ENCODE results near the gene ACTMAP.
"Not testable (repeated sequence)": the region's sequence is repeated elsewhere in the genome, so short reads cannot be mapped to it uniquely, and the experiment has no call there.

The ACTMAP gene

DNA sequence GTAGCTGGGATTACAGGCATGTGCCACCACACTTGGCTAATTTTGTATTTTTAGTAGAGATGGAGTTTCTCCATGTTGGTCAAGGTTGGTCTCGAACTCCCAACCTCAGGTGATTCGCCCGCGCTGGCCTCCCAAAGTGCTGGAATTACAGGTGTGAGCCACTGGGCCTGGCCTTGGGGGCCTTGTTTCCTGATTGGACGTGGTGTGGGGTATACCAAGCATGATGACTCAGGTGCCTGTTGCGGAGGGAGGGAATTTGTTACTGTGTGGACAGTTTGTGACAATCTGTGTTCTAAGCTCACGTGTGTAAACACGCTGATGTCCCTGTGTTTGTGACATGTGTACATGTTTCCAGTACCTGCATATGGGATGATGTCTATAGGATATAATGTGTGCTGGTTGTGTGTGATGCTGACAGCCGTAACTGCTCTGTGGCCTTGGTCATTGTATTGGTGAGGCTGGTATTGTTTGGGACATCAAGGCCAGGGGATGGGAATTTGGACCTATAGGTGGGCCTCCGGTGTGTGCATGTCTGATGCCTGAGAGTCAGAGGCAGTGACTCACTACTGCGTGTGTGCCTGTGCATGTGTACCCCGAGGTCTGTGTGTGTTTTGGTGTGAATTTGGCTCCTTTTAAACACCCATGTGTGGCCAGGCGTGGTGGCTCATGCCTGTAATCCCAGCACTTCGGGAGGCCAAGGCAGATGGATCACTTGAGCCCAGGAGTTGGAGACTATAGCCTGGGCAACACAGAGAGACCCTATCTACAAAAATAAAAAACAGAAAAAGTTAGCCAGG lies 47.1 kb upstream of the ACTMAP start:
- TF ChIP-seq, protein P1, sequence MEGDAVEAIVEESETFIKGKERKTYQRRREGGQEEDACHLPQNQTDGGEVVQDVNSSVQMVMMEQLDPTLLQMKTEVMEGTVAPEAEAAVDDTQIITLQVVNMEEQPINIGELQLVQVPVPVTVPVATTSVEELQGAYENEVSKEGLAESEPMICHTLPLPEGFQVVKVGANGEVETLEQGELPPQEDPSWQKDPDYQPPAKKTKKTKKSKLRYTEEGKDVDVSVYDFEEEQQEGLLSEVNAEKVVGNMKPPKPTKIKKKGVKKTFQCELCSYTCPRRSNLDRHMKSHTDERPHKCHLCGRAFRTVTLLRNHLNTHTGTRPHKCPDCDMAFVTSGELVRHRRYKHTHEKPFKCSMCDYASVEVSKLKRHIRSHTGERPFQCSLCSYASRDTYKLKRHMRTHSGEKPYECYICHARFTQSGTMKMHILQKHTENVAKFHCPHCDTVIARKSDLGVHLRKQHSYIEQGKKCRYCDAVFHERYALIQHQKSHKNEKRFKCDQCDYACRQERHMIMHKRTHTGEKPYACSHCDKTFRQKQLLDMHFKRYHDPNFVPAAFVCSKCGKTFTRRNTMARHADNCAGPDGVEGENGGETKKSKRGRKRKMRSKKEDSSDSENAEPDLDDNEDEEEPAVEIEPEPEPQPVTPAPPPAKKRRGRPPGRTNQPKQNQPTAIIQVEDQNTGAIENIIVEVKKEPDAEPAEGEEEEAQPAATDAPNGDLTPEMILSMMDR (IDR thresholded peaks at IDR 0.05; ENCODE audit: low read depth, low read length) = no peak
- H3K36me3 ChIP-seq = peaks cover 10% of the 10 kb centered on the region
- DNase-seq = no peak
- no peak overlapping the region; the same call in 1 of the 2 replicates for H3K4me3 ChIP-seq (ENCODE audit: low read depth, low read length)
- H3K27me3 ChIP-seq = no peaks in the 10 kb centered on the region
- H3K9me3 ChIP-seq = no peaks in the 10 kb centered on the region
- H3K4me1 ChIP-seq = peaks cover under 1% of the 10 kb centered on the region; the same call in 1 of the 2 replicates

GRCh38 chr19:40791996-40792395 lies 41.7 kb upstream of the ACTMAP start:
- no peaks in the 10 kb centered on the region for H3K27me3 ChIP-seq
- H3K4me1 ChIP-seq = no peaks in the 10 kb centered on the region
- no peaks in the 10 kb centered on the region for H3K9me3 ChIP-seq
- H3K36me3 ChIP-seq = no peaks in the 10 kb centered on the region
- DNase-seq = no peak
- TF ChIP-seq, protein P1 (IDR thresholded peaks at IDR 0.05; ENCODE audit: low read depth, low read length) = no peak
- no peak overlapping the region for H3K4me3 ChIP-seq (ENCODE audit: low read depth, low read length)

DNA sequence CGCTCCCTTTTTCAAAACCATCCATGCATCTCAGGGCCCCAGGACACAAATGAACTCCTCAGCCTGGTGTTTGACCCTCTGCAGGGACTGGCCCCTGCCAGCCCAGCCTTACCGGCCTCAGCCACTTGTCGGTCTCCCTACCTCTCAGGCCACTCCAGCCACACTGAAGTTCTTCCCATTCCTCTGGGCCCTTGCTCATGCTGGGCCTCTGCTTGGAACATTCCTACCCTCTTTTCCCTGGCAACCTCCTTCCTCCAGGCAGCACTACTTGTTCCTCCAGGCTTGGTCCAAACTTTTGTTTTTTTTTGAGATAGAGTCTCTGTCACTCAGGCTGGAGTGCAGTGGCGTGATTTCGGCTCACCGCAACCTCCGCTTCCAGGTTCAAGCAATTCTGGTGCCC lies 41.1 kb upstream of the ACTMAP start:
- TF ChIP-seq, protein P1 (IDR thresholded peaks at IDR 0.05; ENCODE audit: low read depth, low read length) = no peak
- H3K36me3 ChIP-seq = no peaks in the 10 kb centered on the region
- H3K9me3 ChIP-seq = no peaks in the 10 kb centered on the region
- H3K4me1 ChIP-seq = no peaks in the 10 kb centered on the region
- H3K4me3 ChIP-seq (ENCODE audit: low read depth, low read length) = no peak overlapping the region
- DNase-seq = no peak
- no peaks in the 10 kb centered on the region for H3K27me3 ChIP-seq

- no peaks in the 10 kb centered on the region for H3K27me3 ChIP-seq
- TF ChIP-seq, protein P1 (IDR thresholded peaks at IDR 0.05; ENCODE audit: low read depth, low read length) = no peak
- no peak overlapping the region for H3K4me3 ChIP-seq (ENCODE audit: low read depth, low read length)
- no peaks in the 10 kb centered on the region for H3K36me3 ChIP-seq
- no peak for DNase-seq
- H3K9me3 ChIP-seq = no peaks in the 10 kb centered on the region
- H3K4me1 ChIP-seq = no peaks in the 10 kb centered on the region
These were observed 36.1 kb upstream of the ACTMAP start for GRCh38 chr19:40786060-40787037.

GRCh38 chr19:40785526-40785925 lies 35.2 kb upstream of the ACTMAP start:
- no peaks in the 10 kb centered on the region for H3K27me3 ChIP-seq

DNA sequence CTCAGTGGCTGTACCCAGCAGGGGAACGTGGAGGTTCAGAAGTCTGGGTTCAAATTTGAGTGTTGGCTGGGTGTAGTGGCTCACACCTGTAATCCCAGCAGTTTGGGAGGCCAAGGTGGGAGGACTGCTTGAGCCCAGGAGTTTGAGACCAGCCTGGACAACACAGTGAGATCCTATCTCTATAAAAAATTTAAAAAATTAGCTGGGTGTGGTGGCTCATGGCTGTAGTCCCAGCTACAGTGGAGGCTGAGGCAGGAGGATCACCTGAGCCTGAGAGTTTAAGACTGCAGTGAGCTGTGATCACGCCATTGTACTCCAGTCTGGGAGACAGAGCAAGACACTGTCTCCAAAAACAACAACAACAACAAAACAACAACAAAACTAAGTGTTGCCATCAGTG lies 33.9 kb upstream of the ACTMAP start:
- not testable (repeated sequence) for DNase-seq; H3K4me3 ChIP-seq (ENCODE audit: low read depth, low read length); H3K4me1 ChIP-seq; H3K36me3 ChIP-seq; H3K27me3 ChIP-seq; H3K9me3 ChIP-seq

More at GRCh38 chr19:40785526-40785925, 35.2 kb upstream of the ACTMAP start:
- H3K9me3 ChIP-seq = no peaks in the 10 kb centered on the region
- no peak for DNase-seq
- H3K4me1 ChIP-seq = no peaks in the 10 kb centered on the region
- H3K4me3 ChIP-seq (ENCODE audit: low read depth, low read length) = no peak overlapping the region
- no peaks in the 10 kb centered on the region for H3K36me3 ChIP-seq
- TF ChIP-seq, protein P1 (IDR thresholded peaks at IDR 0.05; ENCODE audit: low read depth, low read length) = no peak

Data from BE2C (cell line).